SK-N-SH (cell line): ENCODE results near the gene SPON1.

Experiments
- IRF3 ChIP-seq: fragments of 150-350 bp; IDR thresholded peaks from 2 replicates; pipeline ENCODE4 v1.6.1; 2016; ENCODE audit warnings: mild to moderate bottlenecking, low read depth, low read length
- JUND ChIP-seq: IDR thresholded peaks from 2 replicates; pipeline ENCODE4 v1.4.0; 2012
- MXI1 ChIP-seq: IDR thresholded peaks from 2 replicates; pipeline ENCODE4 v1.6.1; 2012; ENCODE audit warnings: mild to moderate bottlenecking, low read depth, low read length, improper control_type of control experiment
- POLR2AphosphoS5 ChIP-seq: IDR thresholded peaks from 2 replicates; pipeline ENCODE4 v1.6.1; 2012; ENCODE audit warnings: low read depth, low read length
- SMC3 ChIP-seq: IDR thresholded peaks from 2 replicates; pipeline ENCODE4 v1.6.1; 2012; ENCODE audit warnings: low read depth, low read length, improper control_type of control experiment
- TAF1 ChIP-seq: IDR thresholded peaks from 2 replicates; pipeline ENCODE4 v1.6.1; 2012; ENCODE audit warnings: low read depth, mild to moderate bottlenecking, low read length, moderate library complexity, borderline replicate concordance
- YY1 ChIP-seq: IDR thresholded peaks from 2 replicates; pipeline ENCODE4 v1.4.0; 2012; ENCODE audit warnings: low read depth, mild to moderate bottlenecking
- TF ChIP-seq, protein P1 (sequence below): fragments of 200-600 bp; sonication (generic); IDR thresholded peaks from 2 replicates; pipeline ENCODE4 v1.6.1; 2017; ENCODE audit warnings: antibody characterized with exemption, mild to moderate bottlenecking, moderate library complexity
- TF ChIP-seq, protein P2 (sequence below): fragments of 150-350 bp; IDR thresholded peaks from 2 replicates; pipeline ENCODE4 v1.6.1; 2017; ENCODE audit warnings: antibody characterized with exemption, low read length, low read depth, borderline replicate concordance

- TF ChIP-seq JUND (no peak), TAF1 (no peak), IRF3 (no peak), POLR2AphosphoS5 (no peak), MXI1 (no peak), SMC3 (no peak), YY1 (no peak)
- TF ChIP-seq, protein P1, sequence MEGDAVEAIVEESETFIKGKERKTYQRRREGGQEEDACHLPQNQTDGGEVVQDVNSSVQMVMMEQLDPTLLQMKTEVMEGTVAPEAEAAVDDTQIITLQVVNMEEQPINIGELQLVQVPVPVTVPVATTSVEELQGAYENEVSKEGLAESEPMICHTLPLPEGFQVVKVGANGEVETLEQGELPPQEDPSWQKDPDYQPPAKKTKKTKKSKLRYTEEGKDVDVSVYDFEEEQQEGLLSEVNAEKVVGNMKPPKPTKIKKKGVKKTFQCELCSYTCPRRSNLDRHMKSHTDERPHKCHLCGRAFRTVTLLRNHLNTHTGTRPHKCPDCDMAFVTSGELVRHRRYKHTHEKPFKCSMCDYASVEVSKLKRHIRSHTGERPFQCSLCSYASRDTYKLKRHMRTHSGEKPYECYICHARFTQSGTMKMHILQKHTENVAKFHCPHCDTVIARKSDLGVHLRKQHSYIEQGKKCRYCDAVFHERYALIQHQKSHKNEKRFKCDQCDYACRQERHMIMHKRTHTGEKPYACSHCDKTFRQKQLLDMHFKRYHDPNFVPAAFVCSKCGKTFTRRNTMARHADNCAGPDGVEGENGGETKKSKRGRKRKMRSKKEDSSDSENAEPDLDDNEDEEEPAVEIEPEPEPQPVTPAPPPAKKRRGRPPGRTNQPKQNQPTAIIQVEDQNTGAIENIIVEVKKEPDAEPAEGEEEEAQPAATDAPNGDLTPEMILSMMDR, result no peak
- TF ChIP-seq, protein P2, sequence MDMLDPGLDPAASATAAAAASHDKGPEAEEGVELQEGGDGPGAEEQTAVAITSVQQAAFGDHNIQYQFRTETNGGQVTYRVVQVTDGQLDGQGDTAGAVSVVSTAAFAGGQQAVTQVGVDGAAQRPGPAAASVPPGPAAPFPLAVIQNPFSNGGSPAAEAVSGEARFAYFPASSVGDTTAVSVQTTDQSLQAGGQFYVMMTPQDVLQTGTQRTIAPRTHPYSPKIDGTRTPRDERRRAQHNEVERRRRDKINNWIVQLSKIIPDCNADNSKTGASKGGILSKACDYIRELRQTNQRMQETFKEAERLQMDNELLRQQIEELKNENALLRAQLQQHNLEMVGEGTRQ, result no peak
These were observed 169.8 kb downstream of the SPON1 start for GRCh38 chr11:14132312-14132711.
